Measurements from ENCODE around the gene CCDC102A.

DNA sequence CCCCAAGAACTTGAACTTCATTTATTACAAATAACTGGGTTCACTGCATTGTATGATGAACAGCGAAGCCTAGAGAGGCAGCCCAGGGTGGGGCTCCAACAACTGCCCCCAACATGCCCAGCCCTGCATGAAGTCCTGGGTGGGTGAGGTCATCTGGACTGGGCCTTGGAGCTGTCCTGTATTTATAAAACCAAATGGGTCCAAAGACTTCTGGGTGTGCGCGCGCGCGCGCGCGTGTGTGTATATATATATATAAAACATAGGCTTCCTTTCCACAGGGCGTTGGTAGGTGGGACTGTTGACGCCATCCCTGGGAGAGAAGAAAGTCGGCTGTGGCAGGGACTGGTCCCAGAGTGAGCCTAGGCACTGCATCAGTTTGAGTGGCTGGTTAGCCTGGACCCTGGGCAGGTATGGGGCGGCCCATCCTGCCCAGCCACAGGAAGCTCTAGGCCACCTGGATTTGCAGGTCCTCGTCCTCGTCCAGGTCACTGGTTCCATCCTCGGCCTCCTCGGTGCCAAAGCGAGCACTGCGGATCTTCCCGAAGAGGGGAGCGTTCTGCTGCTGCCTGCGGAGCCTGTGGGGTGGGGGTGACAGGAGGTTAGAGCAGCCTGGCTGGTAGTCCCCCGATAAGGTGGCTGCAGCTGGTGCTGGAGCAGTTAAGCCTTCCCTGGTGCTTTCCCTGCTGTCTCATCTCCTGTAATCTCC lies 23.9 kb downstream of the CCDC102A start:
- no peak for TF ChIP-seq EP300 (IDR thresholded peaks at IDR 0.05; ENCODE audit: borderline replicate concordance in 1 of 2, control insufficient read depth in 1 of 2, low read depth in 2 of 2, low read length in 2 of 2)
- no peak for TF ChIP-seq CREM (IDR thresholded peaks at IDR 0.05; ENCODE audit: low read depth)
- TF ChIP-seq, protein P1, sequence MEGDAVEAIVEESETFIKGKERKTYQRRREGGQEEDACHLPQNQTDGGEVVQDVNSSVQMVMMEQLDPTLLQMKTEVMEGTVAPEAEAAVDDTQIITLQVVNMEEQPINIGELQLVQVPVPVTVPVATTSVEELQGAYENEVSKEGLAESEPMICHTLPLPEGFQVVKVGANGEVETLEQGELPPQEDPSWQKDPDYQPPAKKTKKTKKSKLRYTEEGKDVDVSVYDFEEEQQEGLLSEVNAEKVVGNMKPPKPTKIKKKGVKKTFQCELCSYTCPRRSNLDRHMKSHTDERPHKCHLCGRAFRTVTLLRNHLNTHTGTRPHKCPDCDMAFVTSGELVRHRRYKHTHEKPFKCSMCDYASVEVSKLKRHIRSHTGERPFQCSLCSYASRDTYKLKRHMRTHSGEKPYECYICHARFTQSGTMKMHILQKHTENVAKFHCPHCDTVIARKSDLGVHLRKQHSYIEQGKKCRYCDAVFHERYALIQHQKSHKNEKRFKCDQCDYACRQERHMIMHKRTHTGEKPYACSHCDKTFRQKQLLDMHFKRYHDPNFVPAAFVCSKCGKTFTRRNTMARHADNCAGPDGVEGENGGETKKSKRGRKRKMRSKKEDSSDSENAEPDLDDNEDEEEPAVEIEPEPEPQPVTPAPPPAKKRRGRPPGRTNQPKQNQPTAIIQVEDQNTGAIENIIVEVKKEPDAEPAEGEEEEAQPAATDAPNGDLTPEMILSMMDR (IDR thresholded peaks at IDR 0.05 in 2 of 3, conservative IDR thresholded peaks at IDR 0.05 in 1 of 3; ENCODE audit: control insufficient read depth in 2 of 3, extremely low read depth in 1 of 3, insufficient read depth in 1 of 3, low read depth in 3 of 3, low read length in 3 of 3): no peak
- no peak for TF ChIP-seq DPF2 (IDR thresholded peaks at IDR 0.05)
- no peak for TF ChIP-seq RAD51 (IDR thresholded peaks at IDR 0.05)
- no peak for TF ChIP-seq RAD21 (IDR thresholded peaks at IDR 0.05; ENCODE audit: insufficient read depth, low read depth, low read length)
- TF ChIP-seq RBBP5 (conservative IDR thresholded peaks at IDR 0.05): no peak
- no peak for TF ChIP-seq SP1 (IDR thresholded peaks at IDR 0.05; ENCODE audit: low read depth, low read length)
- no peak for TF ChIP-seq ETV6 (conservative IDR thresholded peaks at IDR 0.05 in 1 of 2, IDR thresholded peaks at IDR 0.05 in 1 of 2; ENCODE audit: borderline replicate concordance in 1 of 2, low read depth in 1 of 2)
- TF ChIP-seq, protein P2, sequence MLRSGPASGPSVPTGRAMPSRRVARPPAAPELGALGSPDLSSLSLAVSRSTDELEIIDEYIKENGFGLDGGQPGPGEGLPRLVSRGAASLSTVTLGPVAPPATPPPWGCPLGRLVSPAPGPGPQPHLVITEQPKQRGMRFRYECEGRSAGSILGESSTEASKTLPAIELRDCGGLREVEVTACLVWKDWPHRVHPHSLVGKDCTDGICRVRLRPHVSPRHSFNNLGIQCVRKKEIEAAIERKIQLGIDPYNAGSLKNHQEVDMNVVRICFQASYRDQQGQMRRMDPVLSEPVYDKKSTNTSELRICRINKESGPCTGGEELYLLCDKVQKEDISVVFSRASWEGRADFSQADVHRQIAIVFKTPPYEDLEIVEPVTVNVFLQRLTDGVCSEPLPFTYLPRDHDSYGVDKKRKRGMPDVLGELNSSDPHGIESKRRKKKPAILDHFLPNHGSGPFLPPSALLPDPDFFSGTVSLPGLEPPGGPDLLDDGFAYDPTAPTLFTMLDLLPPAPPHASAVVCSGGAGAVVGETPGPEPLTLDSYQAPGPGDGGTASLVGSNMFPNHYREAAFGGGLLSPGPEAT (IDR thresholded peaks at IDR 0.05; ENCODE audit: low read depth): no peak

Data from GM12878 (cell line).